GM12878 (cell line): ENCODE data around the gene DDRGK1. TPM values are rescaled to one million over a fixed set of nuclear protein-coding genes. Genes with fewer than 3 reads are reported as not detected.

Source experiments
- ATAC-seq: fragments of 200-7000 bp; cut with Tn5 transposase; 3 replicates; pipeline ENCODE4 v1.9.1; 2020; ENCODE audit warnings: mild to moderate bottlenecking, moderate library complexity
- BruUV-seq: library from RNA; stranded (reverse); fragments of 400-500 nt; replicated peaks from 2 replicates; lab custom pipeline; 2021; lab: Mats Ljungman, UMichigan
- CTCF ChIA-PET: fragments of 300-600 bp; sonication (Branson Sonifier 250); formaldehyde crosslinking; extraction: SDS; loops from one replicate; lab custom pipeline; 2021; ENCODE audit warnings: inconsistent platforms; lab: Yijun Ruan, JAX
- POLR2A ChIA-PET: fragments of 350-600 bp; formaldehyde crosslinking; extraction: SDS; loops from one replicate; lab custom pipeline; 2021; ENCODE audit warnings: inconsistent platforms; lab: Charles Lee
- RAD21 ChIA-PET: fragments of 300-600 bp; sonication (Branson Sonifier 250); formaldehyde crosslinking; loops from one replicate; lab custom pipeline; 2023; ENCODE audit warnings: antibody characterized with exemption; ENCODE audit not compliant: unreplicated experiment; lab: Charles Lee
- SMC1A ChIA-PET: fragments of 300-600 bp; sonication (Branson Sonifier 250); formaldehyde crosslinking; loops from one replicate; lab custom pipeline; 2023; ENCODE audit not compliant: unreplicated experiment, uncharacterized antibody; lab: Charles Lee
- DNase-seq: peaks from one replicate; pipeline ENCODE4 v3.0.0-alpha.2; 2011; ENCODE audit warnings: low read depth, low spot score
- FAIRE-seq: peaks from 3 replicates; lab custom pipeline; 2011; peaks lifted over from hg19 to GRCh38; lab: Jason Lieb, UNC
- H2AFZ ChIP-seq: 2 replicates; pipeline ENCODE4 v1.6.0; 2011; ENCODE audit warnings: low read depth, low read length, control low read depth; ENCODE audit not compliant: control insufficient read depth
- H3K27ac ChIP-seq: 2 replicates; pipeline ENCODE4 v1.5.1; 2011; ENCODE audit warnings: control low read depth; ENCODE audit not compliant: control insufficient read depth, insufficient read depth
- H3K27me3 ChIP-seq, 2 experiments: replicated peaks in 1 of 2; 2 replicates each; pipeline versions ENCODE4 v1.6.0 to v1.6.1; 2011; ENCODE audit warnings: low read length in 1 of 2; ENCODE audit not compliant: control insufficient read depth in 2 of 2, insufficient read depth in 2 of 2
- H3K36me3 ChIP-seq, 2 experiments: 2 replicates each; pipeline ENCODE4 v1.5.1; 2011; ENCODE audit warnings: low read length in 1 of 2; ENCODE audit not compliant: control insufficient read depth in 2 of 2, insufficient read depth in 2 of 2
- H3K4me1 ChIP-seq: 2 replicates; pipeline ENCODE4 v1.6.1; 2011; ENCODE audit warnings: mild to moderate bottlenecking, low read length, moderate library complexity, mixed read lengths; ENCODE audit not compliant: control insufficient read depth, insufficient read depth
- H3K4me2 ChIP-seq: 2 replicates; pipeline ENCODE4 v1.6.0; 2011; ENCODE audit warnings: control low read depth; ENCODE audit not compliant: control insufficient read depth, insufficient read depth
- H3K4me3 ChIP-seq: fragments of 200-600 bp; sonication (generic); 2 replicates; pipeline ENCODE4 v1.5.1; 2016
- H3K79me2 ChIP-seq: 2 replicates; pipeline ENCODE4 v1.6.0; 2011; ENCODE audit warnings: low read length; ENCODE audit not compliant: control insufficient read depth, insufficient read depth
- H3K9ac ChIP-seq: 2 replicates; pipeline ENCODE4 v1.8.0; 2011; ENCODE audit warnings: low read length, control low read depth, mixed read lengths; ENCODE audit not compliant: control insufficient read depth, insufficient read depth
- H3K9me3 ChIP-seq: replicated peaks from 3 replicates; pipeline ENCODE4 v1.5.1; 2011; ENCODE audit warnings: mild to moderate bottlenecking, low read length; ENCODE audit not compliant: control insufficient read depth, insufficient read depth
- H4K20me1 ChIP-seq: 2 replicates; pipeline ENCODE4 v1.6.0; 2011; ENCODE audit not compliant: control insufficient read depth, insufficient read depth
- BMI1 ChIP-seq: fragments of 450-650 bp; IDR thresholded peaks from 2 replicates; pipeline ENCODE4 v1.6.1; 2016; ENCODE audit warnings: mild to moderate bottlenecking, moderate library complexity, borderline replicate concordance
- E2F4 ChIP-seq: IDR thresholded peaks from 2 replicates; pipeline ENCODE4 v1.6.1; 2012; ENCODE audit warnings: low read depth, low read length, improper control_type of control experiment
- MEF2B ChIP-seq: fragments of 450-650 bp; IDR thresholded peaks from 2 replicates; pipeline ENCODE4 v1.6.1; 2018; ENCODE audit warnings: mild to moderate bottlenecking, moderate library complexity; ENCODE audit not compliant: partially characterized antibody, poor library complexity, severe bottlenecking
- MTA3 ChIP-seq: IDR thresholded peaks from 2 replicates; pipeline ENCODE4 v1.6.1; 2012; ENCODE audit warnings: low read length, inconsistent platforms, borderline replicate concordance
- NFYB ChIP-seq: IDR thresholded peaks from 2 replicates; pipeline ENCODE4 v1.6.1; 2011; ENCODE audit warnings: low read depth, mild to moderate bottlenecking, low read length, improper control_type of control experiment, moderate library complexity; ENCODE audit not compliant: insufficient read depth
- POLR2A ChIP-seq: IDR thresholded peaks from 2 replicates; pipeline ENCODE4 v1.6.1; 2011; ENCODE audit warnings: low read depth, mild to moderate bottlenecking, low read length
- REST ChIP-seq: IDR thresholded peaks from 2 replicates; pipeline ENCODE4 v1.6.1; 2012; ENCODE audit warnings: mild to moderate bottlenecking, low read depth, low read length
- SP1 ChIP-seq: IDR thresholded peaks from one replicate; pipeline ENCODE4 v1.6.1; 2011; ENCODE audit warnings: low read depth, low read length
- WGBS: methylation state at CpG from one replicate; pipeline ENCODE4 v1.1.6; 2016; ENCODE audit warnings: low lambda C conversion rate; ENCODE audit not compliant: insufficient replicate concordance, insufficient coverage; ENCODE audit errors: missing lambda C conversion rate; 5-methylcytosine and 5-hydroxymethylcytosine counted together
- in situ Hi-C: fragments of 300-500 bp; cut with MboI; formaldehyde crosslinking; loops from 9 replicates; pipeline ENCODE4 v1.14.3; 2018; ENCODE audit warnings: mixed read lengths
- intact Hi-C: fragments of 100-400 bp; cut with micrococcal nuclease; formaldehyde crosslinking; loops from one replicate; pipeline ENCODE4 v1.14.2; 2022; ENCODE audit not compliant: unreplicated experiment
- polyA plus RNA-seq, 11 experiments: library from polyadenylated mRNA; depleted of rRNA in 4 of 11; unstranded in 6 of 11; stranded (reverse) in 5 of 11; fragments of >200 nt; fragmentation: Nextera tagmentation in 4 of 11; fragmentation: Illumina TruSeq in 1 of 11; extraction: Ambion mirVana in 4 of 11; extraction: Trizol in 1 of 11; gene quantifications; 1 replicate in 1 of 11; 2 replicates in 10 of 11; pipeline versions ENCODE4 v1.2.1 to v1.2.3, GENCODE V29; 2011 to 2016; ENCODE audit warnings: inconsistent platforms in 2 of 11, missing spikeins in 2 of 11, low read depth in 1 of 11
- total RNA-seq, 4 experiments: library from RNA; depleted of rRNA in 3 of 4; stranded (reverse); fragments of >200 nt in 3 of 4; fragmentation: Illumina TruSeq in 1 of 4; extraction: Trizol in 1 of 4; gene quantifications; 2 replicates each; pipeline versions ENCODE4 v1.2.1 to v1.2.3, GENCODE V29; 2013 to 2021
- TF ChIP-seq, protein P1 (sequence below): fragments of 450-650 bp; IDR thresholded peaks from 2 replicates; pipeline ENCODE4 v1.6.1; 2016; ENCODE audit warnings: mild to moderate bottlenecking, moderate library complexity, borderline replicate concordance
- TF ChIP-seq, protein P2 (sequence below): IDR thresholded peaks from 2 replicates; pipeline ENCODE4 v1.6.1; 2012; ENCODE audit warnings: low read depth, low read length, improper control_type of control experiment

The DDRGK1 gene
- total and polyA plus RNA-seq, 10 of the 15 experiments (the other 5 are each of a cell fraction or from before 2014, with no cell fraction given), result 4.0 to 55.2 (median 39.7) TPM

DNA sequence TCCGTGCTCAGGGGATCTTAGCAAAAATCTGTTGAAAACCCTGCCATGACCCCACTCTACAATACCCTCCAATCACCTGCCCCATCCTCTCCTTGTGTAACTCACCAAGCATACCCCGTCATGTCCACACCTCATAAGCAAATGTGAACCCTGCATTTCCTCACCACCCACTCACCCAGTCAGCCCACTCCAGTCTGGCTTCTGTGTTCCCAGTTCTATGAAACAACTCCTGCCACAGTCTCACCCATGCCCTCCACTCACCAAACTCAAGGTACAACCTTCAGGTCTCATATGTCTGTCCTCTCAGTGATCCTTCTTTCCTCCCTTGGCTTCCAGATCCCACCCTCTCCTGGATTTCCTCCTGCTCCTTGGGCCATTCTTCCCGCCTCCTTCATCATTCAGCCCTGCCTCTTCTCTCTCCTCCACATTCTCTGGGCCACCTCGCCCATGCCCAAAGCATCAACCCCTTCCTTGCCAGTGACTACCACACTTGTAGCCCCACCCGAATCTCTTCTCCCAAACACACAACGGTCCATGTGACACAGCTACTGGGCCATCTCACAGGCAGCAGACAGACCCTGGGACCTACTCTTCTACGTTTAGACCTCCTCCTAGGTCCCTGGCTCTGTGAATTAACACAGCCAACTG, 8.8 kb downstream of the DDRGK1 start (continued):
- no peak for TF ChIP-seq BMI1
- no peak for TF ChIP-seq MEF2B

DNA sequence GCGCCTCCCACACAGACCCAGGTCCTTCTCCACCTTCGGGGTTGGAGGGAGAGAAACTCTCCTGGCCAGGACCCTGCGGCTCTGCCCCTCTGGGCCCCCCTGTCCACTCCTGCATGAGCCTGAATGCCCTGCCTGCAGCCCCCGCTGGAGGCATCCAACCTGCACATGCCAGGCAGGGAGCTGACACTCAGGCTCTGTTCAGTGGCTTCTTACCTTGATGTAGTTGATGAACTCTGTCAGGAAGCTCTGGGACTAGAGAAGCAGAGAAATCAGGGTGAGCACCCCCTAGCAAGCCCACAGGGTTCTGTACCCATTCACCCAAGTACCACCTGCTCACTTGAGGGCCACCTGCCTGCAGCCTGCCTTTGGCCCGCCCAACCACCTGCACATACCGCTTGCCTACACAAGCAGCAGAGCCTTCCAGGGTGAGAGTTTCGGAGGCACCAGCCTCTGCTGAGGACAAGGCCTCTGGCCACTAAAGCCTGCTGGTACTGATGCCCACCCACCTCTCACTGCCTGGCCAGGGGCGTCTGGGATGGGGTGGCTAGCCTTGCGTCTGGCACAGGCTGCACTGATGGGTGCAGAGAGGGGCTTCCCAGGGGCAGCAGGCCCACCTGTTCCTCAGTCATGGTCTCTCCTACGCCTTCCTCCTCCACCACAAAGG, 9.7 kb downstream of the DDRGK1 start:
- no peaks in the 10 kb centered on the region for H3K9me3 ChIP-seq
- H2AFZ ChIP-seq, result no peak overlapping the region
- no peak overlapping the region for H3K27ac ChIP-seq
- POLR2A ChIA-PET, result no interaction called here
- peaks cover 16 to 36% of the 10 kb centered on the region in 2 experiments; a peak in 3 of 4 replicates for H3K36me3 ChIP-seq
- H3K4me3 ChIP-seq, result no peak overlapping the region
- DNase-seq (no peak), FAIRE-seq (no peak), ATAC-seq (no peak)
- WGBS, result 89% methylated on average over 8 of the region's 10 CpGs
- RAD21 ChIA-PET, result no interaction called here
- H3K4me1 ChIP-seq, result no peaks in the 10 kb centered on the region
- H3K79me2 ChIP-seq, result no peaks in the 10 kb centered on the region
- H3K4me2 ChIP-seq, result no peak overlapping the region
- intact Hi-C loops (no loop called here), in situ Hi-C loops (no loop called here)
- SMC1A ChIA-PET, result no interaction called here
- no peaks in the 10 kb centered on the region for H4K20me1 ChIP-seq
- no TSS peak for BruUV-seq
- CTCF ChIA-PET, result no interaction called here
- H3K9ac ChIP-seq, result no peak overlapping the region
- no peaks in the 10 kb centered on the region for H3K27me3 ChIP-seq
- TF ChIP-seq POLR2A, result no peak
- no peak for TF ChIP-seq BMI1
- TF ChIP-seq REST, result no peak
- no peak for TF ChIP-seq SP1
- TF ChIP-seq, protein P1, sequence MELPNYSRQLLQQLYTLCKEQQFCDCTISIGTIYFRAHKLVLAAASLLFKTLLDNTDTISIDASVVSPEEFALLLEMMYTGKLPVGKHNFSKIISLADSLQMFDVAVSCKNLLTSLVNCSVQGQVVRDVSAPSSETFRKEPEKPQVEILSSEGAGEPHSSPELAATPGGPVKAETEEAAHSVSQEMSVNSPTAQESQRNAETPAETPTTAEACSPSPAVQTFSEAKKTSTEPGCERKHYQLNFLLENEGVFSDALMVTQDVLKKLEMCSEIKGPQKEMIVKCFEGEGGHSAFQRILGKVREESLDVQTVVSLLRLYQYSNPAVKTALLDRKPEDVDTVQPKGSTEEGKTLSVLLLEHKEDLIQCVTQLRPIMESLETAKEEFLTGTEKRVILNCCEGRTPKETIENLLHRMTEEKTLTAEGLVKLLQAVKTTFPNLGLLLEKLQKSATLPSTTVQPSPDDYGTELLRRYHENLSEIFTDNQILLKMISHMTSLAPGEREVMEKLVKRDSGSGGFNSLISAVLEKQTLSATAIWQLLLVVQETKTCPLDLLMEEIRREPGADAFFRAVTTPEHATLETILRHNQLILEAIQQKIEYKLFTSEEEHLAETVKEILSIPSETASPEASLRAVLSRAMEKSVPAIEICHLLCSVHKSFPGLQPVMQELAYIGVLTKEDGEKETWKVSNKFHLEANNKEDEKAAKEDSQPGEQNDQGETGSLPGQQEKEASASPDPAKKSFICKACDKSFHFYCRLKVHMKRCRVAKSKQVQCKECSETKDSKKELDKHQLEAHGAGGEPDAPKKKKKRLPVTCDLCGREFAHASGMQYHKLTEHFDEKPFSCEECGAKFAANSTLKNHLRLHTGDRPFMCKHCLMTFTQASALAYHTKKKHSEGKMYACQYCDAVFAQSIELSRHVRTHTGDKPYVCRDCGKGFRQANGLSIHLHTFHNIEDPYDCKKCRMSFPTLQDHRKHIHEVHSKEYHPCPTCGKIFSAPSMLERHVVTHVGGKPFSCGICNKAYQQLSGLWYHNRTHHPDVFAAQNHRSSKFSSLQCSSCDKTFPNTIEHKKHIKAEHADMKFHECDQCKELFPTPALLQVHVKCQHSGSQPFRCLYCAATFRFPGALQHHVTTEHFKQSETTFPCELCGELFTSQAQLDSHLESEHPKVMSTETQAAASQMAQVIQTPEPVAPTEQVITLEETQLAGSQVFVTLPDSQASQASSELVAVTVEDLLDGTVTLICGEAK, result no peak
- no peak for TF ChIP-seq NFYB
- TF ChIP-seq E2F4, result no peak
- TF ChIP-seq MTA3, result no peak
- TF ChIP-seq, protein P2, sequence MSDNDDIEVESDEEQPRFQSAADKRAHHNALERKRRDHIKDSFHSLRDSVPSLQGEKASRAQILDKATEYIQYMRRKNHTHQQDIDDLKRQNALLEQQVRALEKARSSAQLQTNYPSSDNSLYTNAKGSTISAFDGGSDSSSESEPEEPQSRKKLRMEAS, result no peak
